Coronary artery (tissue), 2 donors: ENCODE measurements around the gene NUAK1.
"Not testable (repeated sequence)": the region's sequence is repeated elsewhere in the genome, so short reads cannot be mapped to it uniquely, and the experiment has no call there.

ENCODE experiments used
- DNase-seq: peaks from one replicate; pipeline ENCODE4 v3.0.0-alpha.2; 2017; ENCODE audit warnings: low spot score
- H3K27ac ChIP-seq, 2 donors: fragments of 200-600 bp; sonication (generic); one replicate each; pipeline ENCODE4 v1.5.1; 2016 to 2019
- H3K4me3 ChIP-seq: fragments of 200-600 bp; sonication (generic); 2 replicates; pipeline ENCODE4 v1.5.1; 2016; ENCODE audit warnings: mild to moderate bottlenecking, moderate library complexity
- TF ChIP-seq, protein P1 (sequence below): fragments of 200-600 bp; sonication (generic); IDR thresholded peaks from one replicate; pipeline ENCODE4 v1.5.1; 2019; ENCODE audit warnings: antibody characterized with exemption

NUAK1 gene

DNA sequence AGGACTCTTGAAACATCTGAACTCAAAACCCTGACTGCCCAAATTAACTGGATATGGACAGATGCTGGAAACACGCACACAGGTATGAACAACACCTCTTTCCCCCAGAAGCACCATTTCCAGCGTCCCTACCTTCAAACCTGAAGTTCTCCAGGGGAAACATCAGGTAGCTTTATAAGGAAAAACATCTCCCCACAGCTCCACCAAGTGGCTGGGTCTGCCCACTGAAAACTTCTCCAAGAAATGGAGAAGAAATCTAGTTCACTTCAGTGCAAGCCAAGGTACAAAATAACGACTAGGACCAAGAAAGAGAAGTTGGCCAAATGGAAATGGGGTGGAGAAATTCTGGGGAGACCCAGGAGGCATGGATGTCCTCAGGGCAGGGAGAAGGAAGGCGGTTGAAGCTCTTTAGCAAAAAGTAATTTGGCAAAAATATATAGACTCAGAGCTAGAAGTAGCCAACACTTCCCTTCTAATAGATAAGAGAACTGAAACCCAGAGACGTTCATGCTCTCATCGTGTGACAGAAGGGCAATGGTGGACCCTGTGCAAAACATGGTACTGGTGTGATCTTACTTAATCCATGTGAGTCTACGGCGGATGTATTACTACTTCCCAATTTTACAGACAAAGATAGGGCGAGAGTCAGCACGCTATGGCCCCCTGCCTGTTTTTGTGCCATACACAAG is 10.5 kb upstream of the NUAK1 start:
- no peak overlapping the region for H3K27ac ChIP-seq
- TF ChIP-seq, protein P1, sequence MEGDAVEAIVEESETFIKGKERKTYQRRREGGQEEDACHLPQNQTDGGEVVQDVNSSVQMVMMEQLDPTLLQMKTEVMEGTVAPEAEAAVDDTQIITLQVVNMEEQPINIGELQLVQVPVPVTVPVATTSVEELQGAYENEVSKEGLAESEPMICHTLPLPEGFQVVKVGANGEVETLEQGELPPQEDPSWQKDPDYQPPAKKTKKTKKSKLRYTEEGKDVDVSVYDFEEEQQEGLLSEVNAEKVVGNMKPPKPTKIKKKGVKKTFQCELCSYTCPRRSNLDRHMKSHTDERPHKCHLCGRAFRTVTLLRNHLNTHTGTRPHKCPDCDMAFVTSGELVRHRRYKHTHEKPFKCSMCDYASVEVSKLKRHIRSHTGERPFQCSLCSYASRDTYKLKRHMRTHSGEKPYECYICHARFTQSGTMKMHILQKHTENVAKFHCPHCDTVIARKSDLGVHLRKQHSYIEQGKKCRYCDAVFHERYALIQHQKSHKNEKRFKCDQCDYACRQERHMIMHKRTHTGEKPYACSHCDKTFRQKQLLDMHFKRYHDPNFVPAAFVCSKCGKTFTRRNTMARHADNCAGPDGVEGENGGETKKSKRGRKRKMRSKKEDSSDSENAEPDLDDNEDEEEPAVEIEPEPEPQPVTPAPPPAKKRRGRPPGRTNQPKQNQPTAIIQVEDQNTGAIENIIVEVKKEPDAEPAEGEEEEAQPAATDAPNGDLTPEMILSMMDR = peak; percentile 37
- DNase-seq = no peak
- no peak overlapping the region for H3K4me3 ChIP-seq

DNA sequence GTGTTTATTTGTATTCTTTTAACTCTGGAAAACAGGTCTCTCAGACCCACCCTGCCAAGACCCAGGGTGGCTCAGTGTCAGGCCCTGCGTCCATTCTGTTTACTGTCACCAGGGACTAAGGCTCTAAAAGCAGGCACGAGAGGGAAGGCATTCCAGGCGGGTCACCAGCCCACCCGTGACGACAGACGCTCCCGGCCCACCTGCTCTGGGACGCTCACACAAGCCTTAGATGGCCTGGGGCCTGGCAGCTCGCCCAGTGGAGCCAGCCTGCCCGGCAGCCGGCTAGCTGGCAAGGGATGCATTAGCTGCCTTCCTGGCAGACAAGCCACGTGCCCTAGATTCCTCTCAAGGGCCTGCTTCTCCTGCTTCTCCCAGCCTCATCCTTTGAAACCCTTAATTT is 9.2 kb upstream of the NUAK1 start:
- TF ChIP-seq, protein P1 = no peak
- peak; percentile 91 for DNase-seq
- Histone ChIP-seq H3K4me3 (no peak overlapping the region), H3K27ac (peak overlapping the region; percentile 40 to 65)

DNA sequence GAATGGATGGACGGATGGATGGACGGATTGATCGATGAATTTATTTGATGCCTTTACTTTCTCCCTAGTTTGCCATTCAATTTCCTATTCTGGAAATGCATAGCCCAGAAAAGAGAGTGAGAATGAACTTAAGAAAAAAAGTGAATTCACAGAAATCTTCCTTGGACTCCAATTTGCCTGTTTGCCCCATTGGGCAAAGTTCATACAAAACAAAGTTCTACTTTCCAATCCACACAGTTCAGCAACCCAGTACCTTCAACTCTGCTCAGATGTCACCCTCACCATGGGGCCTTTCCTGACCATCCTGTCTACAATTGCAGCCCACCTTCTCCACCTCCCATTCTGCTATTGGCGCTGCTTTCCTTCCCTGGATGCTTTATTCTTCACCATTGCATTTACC is 8.2 kb upstream of the NUAK1 start:
- peak; percentile 11 for DNase-seq
- no peak overlapping the region for H3K27ac ChIP-seq
- TF ChIP-seq, protein P1 = no peak
- no peak overlapping the region for H3K4me3 ChIP-seq

DNA sequence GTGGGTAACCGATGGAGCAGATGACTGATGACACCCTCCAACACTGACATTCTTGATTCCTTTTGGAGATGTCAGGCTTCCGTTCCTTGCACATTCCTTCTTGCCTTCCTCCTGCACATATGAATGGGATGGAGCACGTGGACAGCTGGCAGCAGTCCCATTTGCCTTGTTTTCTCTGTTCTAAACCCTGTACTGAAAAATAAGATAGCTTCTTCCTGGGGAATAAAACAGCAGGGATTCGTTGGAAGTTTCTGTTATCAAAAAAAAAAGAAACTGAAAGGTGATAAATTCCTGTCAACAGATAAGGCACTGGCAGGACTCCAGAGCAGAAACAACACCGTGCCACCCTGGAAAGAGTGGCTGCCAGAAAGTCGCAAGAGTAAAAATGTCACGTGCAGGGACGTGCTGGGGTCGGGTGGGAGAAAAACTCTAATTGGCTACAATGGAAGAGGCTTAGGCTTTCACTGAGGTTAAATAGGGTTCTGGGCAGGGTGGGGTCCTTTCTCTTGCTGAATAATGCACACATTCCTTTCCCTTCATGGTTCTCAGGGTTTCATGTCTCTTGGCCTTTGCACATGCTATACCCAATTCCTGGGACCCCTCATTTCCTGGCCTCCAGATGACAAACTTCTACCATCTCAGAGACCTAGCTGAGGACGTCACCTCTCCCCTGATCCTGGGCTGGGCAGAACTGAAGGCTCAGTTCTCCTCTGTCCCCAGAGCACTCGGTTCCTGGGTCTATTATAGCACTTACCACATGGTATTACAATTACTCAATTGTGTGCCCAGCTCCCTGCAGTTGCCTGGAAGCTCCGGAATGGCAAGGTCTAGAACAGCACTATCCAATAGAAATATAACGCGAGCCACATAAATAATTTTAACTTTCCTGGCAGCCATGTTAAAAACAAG is 7.0 kb upstream of the NUAK1 start:
- TF ChIP-seq, protein P1 = no peak
- peak; percentile 75 for DNase-seq
- H3K27ac ChIP-seq = peak overlapping the region; percentile 63 to 64
- no peak overlapping the region for H3K4me3 ChIP-seq

DNA sequence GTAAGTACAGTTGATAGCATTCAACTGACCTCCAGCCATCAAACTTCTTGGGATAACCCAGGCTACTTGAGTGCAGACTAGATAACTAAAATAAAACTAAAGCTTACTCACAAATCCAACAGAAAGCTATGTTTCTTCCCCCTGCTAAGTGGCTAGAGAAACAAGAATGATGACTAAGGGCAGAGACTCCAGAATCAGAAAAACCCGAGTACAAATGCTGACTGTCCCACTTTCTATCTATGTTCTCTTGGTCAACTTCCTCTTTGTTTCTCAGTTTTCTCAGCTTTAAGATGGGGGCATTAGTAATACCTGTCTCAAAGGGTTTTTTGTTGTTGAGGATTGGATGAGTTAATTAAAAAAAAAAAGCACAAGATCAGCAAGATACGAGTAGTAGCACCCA is 6.1 kb upstream of the NUAK1 start:
- DNase-seq = no peak
- Histone ChIP-seq H3K4me3 (no peak overlapping the region), H3K27ac (peak overlapping the region; percentile 16 to 64)
- TF ChIP-seq, protein P1 = no peak

DNA sequence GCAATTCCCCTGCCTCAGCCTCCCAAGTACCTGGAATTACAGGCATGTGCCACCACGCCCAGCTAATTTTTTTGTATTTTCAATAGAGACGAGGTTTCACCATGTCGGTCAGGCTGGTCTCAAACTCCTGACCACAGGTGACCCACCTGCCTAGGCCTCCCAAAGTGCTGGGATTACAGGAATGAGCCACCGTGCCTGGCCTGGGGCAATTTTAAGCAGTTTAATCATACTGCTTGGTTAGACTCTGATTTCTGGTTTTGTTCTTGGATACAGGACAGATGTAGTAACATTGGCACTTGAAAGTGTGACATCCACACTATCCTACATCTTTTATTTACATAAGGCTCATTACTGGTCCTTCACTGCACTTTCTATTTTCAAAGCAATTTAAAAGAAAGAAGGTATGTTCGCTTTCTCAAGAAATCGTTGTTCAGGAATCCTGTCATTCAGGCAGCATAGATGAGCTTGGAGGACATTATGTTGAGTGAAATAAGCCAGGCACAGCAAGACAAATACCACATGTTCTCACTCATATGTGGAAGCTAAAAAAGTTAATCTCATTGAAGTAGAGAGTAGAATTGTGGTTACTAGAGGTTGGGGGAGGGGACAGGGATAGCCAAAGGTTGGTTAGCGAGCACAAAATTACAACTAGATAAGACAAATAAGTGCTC is 4.0 kb upstream of the NUAK1 start:
- Histone ChIP-seq H3K27ac (no peak overlapping the region), H3K4me3 (no peak overlapping the region)
- DNase-seq = peak; percentile 21
- TF ChIP-seq, protein P1 = no peak

DNA sequence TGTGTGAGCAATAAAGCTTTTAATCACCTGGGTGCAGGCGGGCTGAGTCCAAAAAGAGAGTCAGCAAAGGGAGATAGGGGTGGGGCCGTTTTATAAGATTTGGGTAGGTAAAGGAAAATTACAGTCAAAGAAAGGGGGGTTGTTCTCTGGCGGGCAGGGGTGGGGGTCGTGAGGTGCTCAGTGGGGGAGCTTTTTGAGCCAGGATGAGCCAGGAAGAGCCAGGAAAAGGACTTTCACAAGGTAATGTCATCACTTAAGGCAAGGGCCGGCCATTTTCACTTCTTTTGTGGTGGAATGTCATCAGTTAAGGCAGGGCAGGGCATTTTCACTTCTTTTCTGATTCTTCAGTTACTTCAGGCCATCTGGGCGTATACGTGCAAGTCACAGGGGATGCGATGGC is 3.2 kb upstream of the NUAK1 start:
- H3K27ac ChIP-seq, H3K4me3 ChIP-seq, DNase-seq: not testable (repeated sequence)
